NCI-H526 (cell line): Measurements from ENCODE around the gene NFIA.

ENCODE experiments used
- DNase-seq, 2 experiments: peaks; one replicate each; lab custom pipeline; 2025; lab: John Stamatoyannopoulos, UW

Gene NFIA

DNA sequence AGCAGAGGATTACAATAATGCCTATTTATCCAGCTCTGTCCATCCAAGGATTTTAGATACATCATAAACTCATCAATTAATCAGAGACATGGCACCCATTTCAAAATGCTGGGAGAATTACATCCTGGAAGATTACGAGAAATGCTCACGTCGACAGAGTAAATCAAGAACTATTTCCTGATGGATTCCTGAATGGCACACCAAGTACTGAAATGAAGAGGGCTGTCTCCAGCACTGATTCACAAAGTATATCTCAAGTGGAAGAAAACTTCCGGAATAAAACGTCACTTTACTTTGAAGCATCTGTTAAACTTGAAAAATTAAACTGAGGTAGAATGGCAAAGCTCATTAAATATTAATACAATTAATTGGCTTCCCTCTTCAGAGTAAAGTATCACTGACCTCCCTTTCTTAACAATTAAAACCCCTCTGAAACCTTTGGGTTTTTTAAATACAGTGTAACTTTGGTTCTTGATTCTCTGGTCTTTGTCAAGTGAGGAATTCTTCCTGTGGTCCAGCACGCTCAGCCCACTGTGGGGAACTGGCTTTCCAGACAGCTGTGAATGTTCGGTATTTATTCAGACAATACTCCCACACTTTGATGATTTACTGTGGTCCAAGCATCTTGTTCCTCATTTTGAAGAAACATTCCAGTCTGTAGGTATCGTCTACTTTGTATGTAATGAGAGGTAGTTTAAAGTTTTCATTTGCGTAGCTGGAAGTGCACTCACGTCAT, 288.0 kb downstream of the NFIA start:
- DNase-seq: no peak

DNA sequence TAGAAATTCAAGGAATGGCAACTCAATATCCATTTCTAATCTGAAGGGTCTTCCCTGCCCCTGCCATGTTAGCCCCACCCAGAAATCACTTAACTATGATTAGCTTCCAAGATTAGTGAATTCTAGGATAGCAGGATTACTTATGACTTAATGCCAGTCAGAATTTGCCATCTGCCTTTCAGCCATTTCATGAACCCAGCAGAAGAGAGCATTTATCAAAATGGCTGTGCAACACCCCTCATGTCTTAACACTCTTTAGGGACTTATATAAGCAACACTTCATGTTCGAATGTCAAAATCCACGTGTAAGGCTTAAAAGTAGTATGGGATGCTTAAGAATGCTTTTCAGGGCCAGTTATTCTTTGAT, 288.5 kb downstream of the NFIA start:
- DNase-seq: no peak

DNA sequence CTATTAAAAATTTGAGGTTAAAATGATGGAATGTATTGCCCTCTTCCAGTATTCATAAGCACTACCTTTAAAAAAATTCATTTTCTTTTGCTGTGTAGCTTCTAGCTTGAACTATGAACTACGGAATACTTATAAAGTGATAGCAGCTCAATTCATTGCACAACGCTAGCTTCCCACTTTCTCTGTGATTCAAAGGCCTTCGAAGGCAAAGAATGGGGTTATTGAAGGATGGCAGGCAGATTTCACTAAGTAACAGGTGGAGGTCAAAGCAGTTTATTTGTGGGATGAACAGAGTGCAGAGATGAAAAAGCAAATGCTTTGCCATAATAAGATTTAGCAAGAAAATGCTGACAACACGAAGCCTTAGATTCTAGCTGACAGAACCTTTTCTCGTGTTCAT, 290.6 kb downstream of the NFIA start:
- no peak for DNase-seq

DNA sequence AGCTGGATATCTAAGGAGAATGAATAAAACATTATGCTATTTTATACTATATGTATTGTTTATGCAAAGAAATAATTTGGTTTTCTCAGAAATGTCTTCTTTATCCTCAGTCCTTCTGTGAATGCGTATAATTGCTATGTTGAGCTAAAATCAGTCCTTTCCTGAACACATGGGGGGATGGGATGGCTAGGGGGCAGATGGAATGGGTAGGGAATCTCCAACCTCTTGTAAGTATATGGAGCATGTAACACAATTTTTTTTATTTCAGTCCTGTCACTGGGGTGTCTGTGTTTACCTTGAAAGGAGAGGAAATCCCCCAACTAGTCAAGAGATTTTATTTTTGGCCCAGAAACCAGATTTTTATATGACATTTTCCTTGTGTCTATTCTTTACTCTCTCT, 291.8 kb downstream of the NFIA start:
- no peak for DNase-seq

DNA sequence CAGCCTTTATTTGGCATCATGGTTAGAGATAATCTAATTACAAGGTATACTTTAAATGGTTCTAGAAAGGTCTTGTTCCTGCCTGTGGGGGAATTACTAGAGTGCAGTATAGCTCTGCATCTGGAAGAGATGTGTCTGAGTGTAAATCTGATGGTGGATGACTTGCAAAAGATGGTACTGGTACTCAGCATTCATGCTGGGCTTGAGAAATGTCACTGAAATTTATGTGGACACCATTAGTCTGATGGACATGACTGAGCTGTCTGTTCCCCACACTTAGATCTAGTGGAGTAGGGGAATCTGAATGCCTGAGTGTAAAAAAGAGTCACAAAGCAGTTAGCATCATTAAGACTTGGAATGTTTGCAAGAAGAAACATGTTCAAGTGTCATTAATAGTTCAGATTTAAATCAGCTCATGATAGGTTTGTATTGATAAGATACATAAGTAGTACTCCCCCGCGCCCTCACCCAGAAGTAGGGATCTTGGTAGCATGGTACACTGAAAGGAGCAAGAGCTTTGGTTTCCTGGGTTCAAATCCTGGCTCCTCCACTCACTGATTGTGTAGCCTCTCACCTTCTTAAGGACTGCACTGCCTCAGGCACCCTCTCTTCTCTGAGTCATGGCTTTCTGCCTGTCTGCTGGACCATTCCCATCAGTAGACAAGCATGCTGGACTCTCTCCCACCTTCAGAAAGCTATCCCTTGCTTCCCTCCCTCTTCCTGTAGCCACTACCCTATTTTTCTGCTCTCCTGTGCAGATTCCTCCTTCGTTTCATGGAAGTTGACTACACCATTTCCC, 292.9 kb downstream of the NFIA start:
- no peak for DNase-seq

DNA sequence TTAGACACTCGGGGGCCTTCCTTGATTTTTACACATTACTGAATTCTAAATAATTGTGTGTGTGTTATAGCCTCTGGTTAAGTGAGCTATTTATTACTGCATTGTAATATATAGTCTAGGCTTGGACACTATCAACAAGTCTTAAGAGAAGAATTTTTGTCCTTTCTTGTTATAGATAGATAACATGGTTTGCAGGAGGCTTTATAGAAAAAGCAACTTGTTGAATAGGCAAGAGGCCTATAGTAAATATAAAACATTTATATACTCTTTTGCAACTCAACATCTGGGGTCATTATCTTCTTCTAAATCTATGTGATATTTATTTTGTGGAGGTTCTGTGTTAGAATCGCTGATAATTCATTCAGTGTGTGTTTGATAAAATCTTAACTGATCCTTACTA, 293.8 kb downstream of the NFIA start:
- no peak for DNase-seq

DNA sequence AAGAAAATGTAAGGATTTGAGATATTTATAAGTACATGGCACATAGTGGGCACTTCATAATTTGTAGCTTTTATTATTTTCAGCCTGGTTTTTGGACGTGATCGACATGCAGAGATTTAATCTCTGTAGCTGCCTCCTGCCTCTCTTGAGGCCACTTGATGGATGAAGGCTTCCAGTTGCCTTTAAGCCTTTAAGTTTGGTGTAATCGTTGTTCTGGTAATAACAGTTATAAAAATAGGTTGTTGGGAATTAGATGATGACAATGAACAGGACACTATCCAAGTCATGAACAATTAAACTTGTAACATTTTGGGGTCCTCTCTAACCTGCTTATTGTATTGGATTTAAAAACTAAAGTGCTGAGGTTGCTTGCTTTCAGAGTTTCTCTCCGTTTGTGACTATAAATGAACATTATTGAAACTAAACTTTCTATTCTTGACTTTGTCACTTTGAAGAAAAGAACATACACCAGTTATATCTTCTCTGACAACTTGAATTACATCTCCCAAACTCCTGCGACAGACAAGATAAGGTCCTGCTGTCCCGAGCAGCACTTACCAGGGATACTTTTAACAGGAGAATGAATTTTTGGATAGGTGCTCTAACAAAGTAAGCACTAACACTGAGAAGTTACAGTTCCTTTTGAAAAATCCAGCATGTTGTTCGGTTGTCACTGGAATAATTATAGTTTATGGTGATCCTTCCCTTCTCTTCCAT, 295.0 kb downstream of the NFIA start:
- no peak for DNase-seq

DNA sequence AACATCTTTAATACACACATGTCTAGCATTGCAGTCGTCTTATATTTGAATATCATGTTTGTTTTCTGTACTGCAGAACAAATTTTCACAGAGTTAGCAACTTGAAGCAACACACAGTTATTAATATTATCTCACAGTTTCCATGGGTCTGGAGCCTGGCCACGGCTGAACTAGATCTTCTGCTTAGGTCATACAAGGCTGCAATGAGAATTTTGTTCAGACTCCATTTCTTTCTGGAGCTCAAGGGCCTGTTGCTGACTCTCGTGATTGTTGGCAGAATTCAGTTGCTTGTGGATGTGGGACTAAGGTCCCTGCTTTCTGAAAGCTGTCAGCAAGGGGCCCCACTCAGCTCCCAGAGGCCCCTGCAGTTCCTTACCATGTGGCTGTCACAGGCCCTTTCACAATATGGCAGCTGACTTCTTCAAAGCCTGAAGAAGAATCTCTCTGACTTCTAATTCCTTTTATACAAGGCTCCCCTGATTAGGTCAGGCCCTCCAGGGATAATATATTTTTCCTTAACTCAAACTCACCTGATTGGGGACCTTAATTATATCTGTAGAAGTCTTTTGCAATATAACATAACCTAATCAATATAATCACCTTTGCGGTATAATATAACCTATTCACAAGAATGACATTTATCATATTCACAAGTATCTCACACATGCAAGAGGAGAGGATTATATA, 296.3 kb downstream of the NFIA start:
- no peak for DNase-seq

DNA sequence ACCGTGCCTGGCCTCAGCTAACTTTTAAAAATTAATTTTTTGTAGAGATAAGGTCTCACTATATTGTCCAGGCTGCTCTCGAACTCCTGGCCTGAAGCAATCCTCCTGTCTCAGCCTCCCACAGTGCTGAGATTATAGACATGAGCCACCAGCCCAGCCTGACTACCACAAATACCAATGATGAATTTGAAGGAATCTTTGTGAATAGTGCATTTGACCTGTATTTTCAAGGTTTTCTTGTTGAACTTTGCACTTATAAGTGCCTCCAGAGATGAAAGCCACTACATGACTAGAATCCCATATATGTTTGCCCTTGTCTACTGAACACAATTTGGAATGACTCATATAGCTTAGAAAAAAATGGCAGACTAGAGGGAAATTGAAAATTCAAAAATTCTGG, 297.3 kb downstream of the NFIA start:
- no peak for DNase-seq

DNA sequence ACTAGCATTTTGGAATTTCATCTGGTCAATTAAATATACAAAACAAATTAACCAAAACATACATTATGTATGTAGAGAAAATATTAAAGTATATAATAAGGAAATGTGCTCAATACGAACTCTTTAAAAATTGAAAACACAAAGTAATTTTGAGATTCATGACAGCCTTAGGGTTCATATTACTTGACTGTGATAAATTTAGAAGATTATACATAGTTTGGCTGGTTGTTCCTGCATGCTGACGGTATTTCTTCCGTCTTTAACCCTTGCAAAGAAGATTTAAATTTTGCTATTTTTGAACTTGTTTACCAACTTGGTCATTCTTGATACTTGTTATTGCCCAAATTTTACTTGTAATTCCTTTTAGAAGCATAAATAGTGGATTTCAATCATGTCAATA, 298.2 kb downstream of the NFIA start:
- no peak for DNase-seq

DNA sequence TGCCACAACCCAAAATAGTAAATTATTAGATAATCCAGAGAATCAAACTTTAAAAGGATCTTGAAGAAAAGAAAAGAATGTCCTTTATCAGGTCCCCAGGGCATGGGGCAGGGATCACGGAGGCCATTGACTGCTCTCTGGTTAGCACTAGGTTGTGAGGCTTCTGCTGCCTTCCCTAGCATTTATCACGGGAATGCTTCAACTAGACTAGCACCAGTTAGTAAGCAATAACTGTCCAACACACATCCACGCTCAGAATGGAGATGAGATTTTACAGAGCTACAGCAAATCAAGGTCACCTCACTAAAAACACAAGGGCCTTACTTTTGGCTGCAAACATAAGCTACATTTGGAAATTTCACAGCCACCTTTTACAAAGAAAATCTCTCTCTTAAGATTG, 304.0 kb downstream of the NFIA start:
- DNase-seq: no peak

DNA sequence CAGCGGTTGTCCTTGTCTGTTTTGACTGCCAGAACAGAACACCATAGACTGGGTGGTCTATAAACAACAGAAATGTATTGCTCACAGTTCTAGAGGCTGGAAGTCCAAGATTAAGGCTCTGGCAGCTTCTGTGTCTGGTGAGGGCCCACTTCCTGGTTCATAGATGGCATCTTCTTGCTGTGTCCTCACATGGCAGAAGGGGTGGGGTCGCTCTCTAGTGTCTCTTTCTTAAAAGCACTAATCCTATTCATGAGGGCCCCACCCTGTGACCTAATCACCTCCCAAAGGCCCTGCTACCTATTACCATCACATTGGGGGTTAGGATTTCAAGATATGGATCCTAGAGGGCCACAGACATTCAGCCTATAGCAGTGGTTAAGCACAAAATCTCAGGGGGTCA, 304.4 kb downstream of the NFIA start:
- DNase-seq: no peak

DNA sequence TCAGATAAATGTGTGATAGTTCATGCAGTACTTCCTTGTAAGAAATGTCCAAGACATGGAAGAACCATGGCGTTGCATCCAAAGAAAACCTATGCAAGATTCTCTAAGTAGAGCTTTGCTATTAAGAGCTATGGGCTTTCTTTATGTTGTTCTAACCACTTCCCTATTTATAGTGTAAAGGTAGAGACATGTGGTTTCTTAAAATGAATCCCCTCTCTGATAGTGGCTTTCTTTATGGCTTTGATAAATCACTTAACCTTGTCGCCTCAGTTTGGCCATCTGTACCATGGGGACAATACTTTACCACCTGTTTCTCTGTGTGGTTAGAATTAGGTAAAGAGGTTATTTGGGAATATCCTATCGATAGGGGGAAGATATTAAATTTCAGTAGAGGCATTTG, 305.5 kb downstream of the NFIA start:
- DNase-seq: no peak

DNA sequence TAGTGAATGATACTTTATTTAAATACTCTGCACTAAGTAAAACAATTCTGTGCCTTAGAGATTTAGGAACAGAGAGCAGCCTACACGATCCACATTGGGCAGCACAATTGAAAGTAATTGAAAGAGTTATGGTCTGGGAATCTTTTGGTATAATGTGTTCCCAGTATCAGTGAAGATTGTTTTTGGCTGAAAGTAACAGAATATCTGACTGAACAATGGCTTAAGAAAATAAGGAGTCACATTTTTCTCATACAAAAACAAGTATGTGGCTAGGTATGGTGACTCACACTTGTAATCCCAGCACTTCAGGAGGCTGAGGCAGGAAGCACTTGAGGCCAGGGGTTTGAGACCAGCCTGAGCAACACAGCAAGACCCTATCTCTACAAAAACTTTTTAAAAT, 306.2 kb downstream of the NFIA start:
- no peak for DNase-seq

DNA sequence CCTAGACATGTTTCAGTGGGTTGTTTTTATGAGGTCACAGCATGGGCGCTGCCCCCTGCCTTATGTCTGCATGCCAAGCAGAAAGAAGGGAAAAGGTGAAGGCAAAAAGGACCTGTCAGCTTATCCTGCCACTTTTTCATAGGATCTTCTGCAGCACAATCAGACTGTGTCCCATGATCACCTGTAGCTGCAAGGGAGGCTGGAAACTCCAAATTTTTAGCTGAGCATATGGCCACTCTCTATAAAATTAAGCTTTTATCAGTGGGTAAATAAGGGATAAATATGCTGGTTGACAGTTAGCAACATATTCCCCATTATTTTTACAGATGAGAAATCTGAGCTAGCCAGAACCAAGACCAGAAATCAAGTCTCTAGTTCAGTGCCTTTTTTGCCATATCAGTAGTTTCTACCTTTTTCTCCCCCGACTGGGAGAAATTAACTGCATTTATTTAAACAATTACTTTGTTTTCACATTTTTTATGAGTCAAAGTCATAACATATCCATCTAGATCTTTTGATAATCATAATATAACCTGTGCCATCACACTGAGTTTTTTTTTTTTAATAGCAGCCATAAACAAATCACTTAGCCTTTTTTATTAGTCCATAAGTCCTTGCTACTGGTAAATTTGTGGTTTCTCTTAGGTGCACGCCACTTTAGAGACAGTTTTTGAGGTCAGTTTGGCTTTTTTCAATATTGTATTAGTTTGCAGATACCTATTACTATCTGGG, 307.0 kb downstream of the NFIA start:
- no peak for DNase-seq

DNA sequence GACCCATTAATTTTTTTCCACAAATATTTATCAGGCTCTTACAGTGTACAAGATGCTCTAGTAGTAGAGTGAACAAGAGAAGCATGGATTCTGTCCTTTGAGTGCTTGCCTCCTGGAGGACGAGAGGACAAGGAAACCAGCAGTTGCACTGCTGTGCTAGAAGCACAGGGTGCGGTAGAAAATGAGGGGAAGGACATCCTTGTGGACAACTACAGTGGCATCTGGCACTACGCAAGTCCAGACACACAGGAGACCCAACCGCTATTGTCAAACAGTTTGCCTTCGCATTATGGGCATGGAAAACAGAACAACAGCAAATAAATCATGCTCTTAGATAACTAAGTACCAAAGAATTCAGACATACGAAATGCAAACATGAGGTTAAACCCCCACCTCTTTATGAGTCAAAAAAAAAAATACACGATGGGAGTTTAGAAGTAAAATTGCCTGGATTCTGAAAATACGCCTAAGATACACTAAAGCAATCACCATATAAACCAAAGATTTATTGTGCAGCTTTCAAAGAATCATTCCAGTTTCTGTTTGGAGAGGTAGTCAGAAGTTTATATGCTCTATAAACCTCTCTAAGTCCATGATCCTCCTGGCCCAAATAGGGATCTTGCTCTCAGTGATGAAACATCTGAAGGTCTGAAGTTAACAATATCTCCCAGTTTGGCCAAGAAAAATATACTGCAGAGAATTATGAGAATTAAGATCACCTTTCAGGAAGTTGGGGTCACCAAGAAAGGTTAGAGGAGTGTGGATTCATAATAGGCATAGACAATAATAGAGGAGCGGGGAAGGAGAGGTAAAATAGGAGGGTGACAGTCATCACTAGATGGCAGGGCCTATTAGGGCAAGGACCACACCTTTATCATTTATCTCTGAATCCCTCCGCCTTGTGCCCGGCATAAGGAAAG, 307.8 kb downstream of the NFIA start:
- no peak for DNase-seq

DNA sequence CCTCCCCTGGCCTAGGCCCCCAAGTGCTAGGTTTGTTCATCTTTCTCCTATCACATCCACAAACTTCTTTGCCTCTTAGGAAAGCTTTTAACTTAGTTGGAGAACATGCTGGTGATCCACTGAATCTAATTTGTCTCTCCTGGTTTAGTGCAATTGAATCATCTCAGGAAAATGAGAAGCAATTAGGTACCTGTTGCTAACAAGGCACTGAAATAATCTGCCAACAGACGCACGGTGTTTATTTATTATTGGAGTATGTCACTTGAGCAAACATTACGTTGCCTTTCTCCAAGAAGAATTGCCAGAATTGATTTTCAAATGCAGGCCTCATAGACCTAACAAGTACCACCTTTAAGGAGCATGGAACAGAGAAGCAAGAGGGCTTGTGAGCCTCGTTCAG, 309.4 kb downstream of the NFIA start:
- no peak for DNase-seq

DNA sequence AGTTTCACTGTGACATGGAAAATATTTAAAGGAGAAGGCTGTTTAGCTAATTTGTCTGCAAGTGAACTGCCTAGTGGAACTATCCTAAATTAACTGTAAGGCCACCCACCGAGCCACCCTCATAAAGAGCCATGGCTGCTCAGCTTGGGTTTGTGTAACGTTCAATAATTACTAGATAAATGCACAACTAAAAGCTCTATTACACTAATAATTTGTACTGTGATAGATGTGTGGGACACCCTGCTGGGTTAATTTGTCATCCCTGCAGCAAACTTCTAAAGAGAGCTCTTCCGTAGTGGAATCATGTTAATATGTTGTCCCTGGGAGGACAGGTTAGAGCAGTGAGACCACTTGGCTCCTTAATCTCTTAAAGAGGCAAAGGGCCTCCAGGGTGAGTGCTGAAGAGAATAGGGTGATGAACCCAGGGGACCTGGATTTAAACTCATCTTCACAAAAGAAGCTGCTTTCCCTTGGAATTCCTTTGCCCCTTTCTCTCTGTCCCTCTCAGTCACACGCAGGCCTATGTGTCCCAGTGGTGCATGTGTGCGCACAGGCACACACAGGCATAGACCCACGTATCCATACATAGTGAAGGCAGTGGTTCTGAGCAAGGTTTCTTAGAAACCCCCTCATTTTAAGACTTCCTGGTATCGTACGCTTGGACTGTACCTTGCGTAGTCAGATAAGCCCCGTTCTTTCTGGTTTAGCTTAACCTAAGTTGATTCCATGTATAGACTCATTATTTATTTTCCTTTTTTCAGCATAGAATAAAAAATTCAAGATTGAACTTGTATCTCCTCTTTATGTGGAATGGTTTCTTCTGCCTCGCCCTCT, 310.3 kb downstream of the NFIA start:
- no peak for DNase-seq

DNA sequence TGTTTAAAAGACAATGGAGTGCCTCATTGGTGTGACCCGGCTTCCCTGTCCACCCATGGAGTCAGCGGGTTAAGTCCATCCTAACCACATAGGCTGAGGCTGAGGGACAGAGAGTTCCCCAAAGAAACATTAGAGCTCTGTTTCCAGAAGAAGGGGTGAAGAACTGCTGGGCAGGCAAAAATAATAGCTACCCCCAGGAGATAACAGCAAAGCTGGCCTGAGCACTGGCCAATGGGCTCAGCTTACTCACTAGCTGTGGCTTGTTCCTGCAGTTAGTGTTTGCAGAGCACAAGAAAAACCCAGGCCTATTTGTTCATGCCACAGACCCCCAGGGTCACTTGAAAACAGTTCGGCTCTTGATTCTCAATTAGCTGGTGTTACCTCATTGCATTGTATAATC, 311.2 kb downstream of the NFIA start:
- no peak for DNase-seq
